GM12801 (cell line): Measurements from ENCODE around the gene SPON2.

Source experiments
- CTCF ChIP-seq: IDR thresholded peaks from one replicate; pipeline ENCODE4 v1.5.1; 2011; ENCODE audit warnings: control low read depth; ENCODE audit not compliant: insufficient read length; ENCODE audit errors: extremely low read depth

SPON2 gene

GRCh38 chr4:1191621-1192020 is 19.2 kb upstream of the SPON2 start:
- no peak for TF ChIP-seq CTCF

GRCh38 chr4:1187182-1187581 is 14.8 kb upstream of the SPON2 start:
- TF ChIP-seq CTCF = no peak

GRCh38 chr4:1183985-1184773 is 11.8 kb upstream of the SPON2 start:
- no peak for TF ChIP-seq CTCF

GRCh38 chr4:1182313-1182712 is 9.9 kb upstream of the SPON2 start:
- TF ChIP-seq CTCF = no peak

- no peak for TF ChIP-seq CTCF
These were observed 8.3 kb upstream of the SPON2 start for GRCh38 chr4:1180663-1181062.

- TF ChIP-seq CTCF = no peak
These were observed 7.6 kb upstream of the SPON2 start for GRCh38 chr4:1179976-1180375.

- no peak for TF ChIP-seq CTCF
These were observed 6.7 kb upstream of the SPON2 start for GRCh38 chr4:1179089-1179441.
